ENCODE results near the gene SLIT3.
"Not testable (repeated sequence)": the region's sequence is repeated elsewhere in the genome, so short reads cannot be mapped to it uniquely, and the experiment has no call there.

SLIT3 gene

GRCh38 chr5:168637793-168638192, 663.1 kb downstream of the SLIT3 start:
- DNase-seq, result no peak
- no peak overlapping the region for H3K4me3 ChIP-seq (ENCODE audit: low read depth, low read length)
- no peak for TF ChIP-seq CTCF (IDR thresholded peaks at IDR 0.05; ENCODE audit: low read depth, low read length, missing control alignments)
- H3K27ac ChIP-seq, result no peak overlapping the region
- no peaks in the 10 kb centered on the region for H3K36me3 ChIP-seq (replicated peaks)
- no peaks in the 10 kb centered on the region for H3K27me3 ChIP-seq (replicated peaks)
- in situ Hi-C loops (cut with HindIII; ENCODE audit: low pct_ligation_motif_present, low sequenced_read_pairs), result no loop called here

- no peak overlapping the region for H3K27ac ChIP-seq
- in situ Hi-C loops (cut with HindIII; ENCODE audit: low pct_ligation_motif_present, low sequenced_read_pairs), result no loop called here
- no peak overlapping the region for H3K4me3 ChIP-seq (ENCODE audit: low read depth, low read length)
- H3K27me3 ChIP-seq (replicated peaks), result no peaks in the 10 kb centered on the region
- DNase-seq, result no peak
- no peak for TF ChIP-seq CTCF (IDR thresholded peaks at IDR 0.05; ENCODE audit: low read depth, low read length, missing control alignments)
- H3K36me3 ChIP-seq (replicated peaks), result no peaks in the 10 kb centered on the region
These were observed 663.7 kb downstream of the SLIT3 start for GRCh38 chr5:168637281-168637680.

GRCh38 chr5:168630958-168631357, 670.0 kb downstream of the SLIT3 start:
- H3K27me3 ChIP-seq (replicated peaks); in situ Hi-C loops (cut with HindIII; ENCODE audit: low pct_ligation_motif_present, low sequenced_read_pairs); DNase-seq; H3K36me3 ChIP-seq (replicated peaks); H3K4me3 ChIP-seq (ENCODE audit: low read depth, low read length); H3K27ac ChIP-seq: not testable (repeated sequence)

- no peak overlapping the region for H3K4me3 ChIP-seq (ENCODE audit: low read depth, low read length)
- DNase-seq, result no peak
- H3K27me3 ChIP-seq (replicated peaks), result no peaks in the 10 kb centered on the region
- no peaks in the 10 kb centered on the region for H3K36me3 ChIP-seq (replicated peaks)
- TF ChIP-seq CTCF (IDR thresholded peaks at IDR 0.05; ENCODE audit: low read depth, low read length, missing control alignments), result no peak
- H3K27ac ChIP-seq, result no peak overlapping the region
- in situ Hi-C loops (cut with HindIII; ENCODE audit: low pct_ligation_motif_present, low sequenced_read_pairs), result no loop called here
These were observed 676.0 kb downstream of the SLIT3 start for GRCh38 chr5:168624850-168625364.

GRCh38 chr5:168620807-168621206, 680.1 kb downstream of the SLIT3 start:
- DNase-seq, result no peak
- H3K27me3 ChIP-seq (replicated peaks), result no peaks in the 10 kb centered on the region

GRCh38 chr5:168614661-168615060, 686.3 kb downstream of the SLIT3 start:
- Histone ChIP-seq H3K4me3 (ENCODE audit: low read depth, low read length) (no peak overlapping the region), H3K36me3 (replicated peaks) (no peaks in the 10 kb centered on the region), H3K27ac (no peak overlapping the region), H3K27me3 (replicated peaks) (no peaks in the 10 kb centered on the region)
- in situ Hi-C loops (cut with HindIII; ENCODE audit: low pct_ligation_motif_present, low sequenced_read_pairs), result no loop called here
- DNase-seq, result no peak
- no peak for TF ChIP-seq CTCF (IDR thresholded peaks at IDR 0.05; ENCODE audit: low read depth, low read length, missing control alignments)

More at GRCh38 chr5:168620807-168621206, 680.1 kb downstream of the SLIT3 start:
- Histone ChIP-seq H3K36me3 (replicated peaks) (no peaks in the 10 kb centered on the region), H3K27ac (no peak overlapping the region), H3K4me3 (ENCODE audit: low read depth, low read length) (no peak overlapping the region)
- TF ChIP-seq CTCF (IDR thresholded peaks at IDR 0.05; ENCODE audit: low read depth, low read length, missing control alignments), result no peak
- in situ Hi-C loops (cut with HindIII; ENCODE audit: low pct_ligation_motif_present, low sequenced_read_pairs), result no loop called here
